Inflammatory macrophage treated with lipopolysaccharide for 4 hours (primary cell): ENCODE results near the gene MARK2.

Source experiments
- DNase-seq: peaks from one replicate; pipeline ENCODE4 v3.0.0-alpha.2; 2020

The MARK2 gene

DNA sequence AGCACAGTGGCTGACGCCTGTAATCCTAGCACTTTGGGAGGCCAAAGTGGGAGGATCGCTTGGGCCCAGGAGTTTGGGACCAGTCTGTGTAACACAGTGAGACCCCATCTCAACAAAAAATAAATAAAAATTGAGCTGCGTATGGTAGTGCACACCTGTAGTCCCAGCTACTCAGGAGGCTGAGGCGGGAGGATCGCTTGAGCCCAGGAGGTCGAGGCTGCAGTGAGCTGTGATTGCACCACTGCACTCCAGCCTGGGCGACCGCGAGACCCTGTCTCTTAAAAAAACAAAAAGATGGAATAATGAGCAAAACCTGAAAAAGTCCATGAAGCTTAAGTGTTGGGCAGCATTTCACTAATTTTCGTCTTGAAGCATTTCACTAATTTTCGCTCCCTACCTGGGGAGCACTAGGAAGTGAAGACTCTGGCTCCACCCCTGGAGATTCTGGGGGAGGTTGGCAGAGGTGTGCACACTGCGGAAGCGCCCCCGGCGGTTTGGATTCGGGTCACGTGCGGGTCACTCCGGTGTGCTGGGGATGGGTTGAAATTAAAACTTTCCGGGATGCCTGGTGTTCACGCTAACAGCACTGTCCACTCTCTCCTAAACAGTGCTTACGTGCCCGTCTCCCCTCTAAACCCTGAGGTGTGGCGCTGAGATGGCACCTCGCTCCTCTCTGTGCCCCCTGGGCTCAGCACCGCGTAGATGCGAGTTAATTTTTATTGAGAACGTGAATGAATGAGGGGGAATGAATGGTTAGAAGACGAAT lies 99.0 kb downstream of the MARK2 start:
- DNase-seq: no peak

DNA sequence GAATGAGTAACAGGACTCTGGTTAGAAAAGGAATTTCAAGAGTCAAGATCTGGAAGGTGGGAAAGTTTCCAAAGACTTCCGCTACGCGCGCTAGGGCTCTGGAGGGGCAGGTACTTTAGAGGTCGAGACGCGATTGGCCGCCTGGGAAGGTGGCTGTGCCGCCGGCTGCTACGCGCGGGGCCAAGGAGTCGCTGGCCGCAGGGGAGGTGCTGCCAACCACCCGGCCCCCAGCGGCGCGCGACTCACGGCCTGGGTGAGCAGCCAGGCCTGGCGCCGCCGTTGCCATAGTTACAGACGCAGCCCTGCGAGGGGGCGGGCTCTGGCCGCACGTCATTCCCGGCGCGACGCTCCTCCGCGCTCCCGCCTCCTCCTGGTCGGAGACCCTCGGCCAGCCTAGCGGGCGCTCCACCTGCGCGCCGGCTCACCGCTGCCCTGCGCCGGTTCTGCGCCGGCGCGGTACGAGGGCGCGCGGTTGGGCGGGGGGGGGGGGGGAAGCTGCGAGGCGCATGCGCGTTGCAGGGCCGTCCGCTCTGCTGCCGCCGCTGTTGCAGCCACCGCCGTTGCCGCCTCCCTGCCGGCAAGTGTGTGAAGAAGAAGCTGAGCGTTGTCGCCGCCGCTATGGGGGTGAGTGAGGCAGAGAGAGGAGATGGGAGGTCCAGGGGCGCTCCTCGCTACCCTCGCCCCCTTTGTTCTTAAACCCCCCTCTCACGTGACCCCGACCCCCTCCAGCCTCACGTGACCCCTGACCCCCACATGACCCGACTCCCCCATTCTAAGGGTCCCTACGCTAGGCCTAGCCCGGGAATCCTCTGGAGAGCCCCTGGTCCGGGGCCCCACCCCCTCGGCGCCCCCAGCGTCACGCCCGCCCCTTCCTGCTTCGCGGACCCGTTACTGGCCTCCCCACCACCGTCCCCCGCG lies 99.8 kb downstream of the MARK2 start, which contains the start of gene NAA40:
NAA40 (plus strand) TSS at position 524 of the 918 bp plus-strand sequence; CDS start at position 619, 95 bp downstream.
- DNase-seq: peak; percentile 86

DNA sequence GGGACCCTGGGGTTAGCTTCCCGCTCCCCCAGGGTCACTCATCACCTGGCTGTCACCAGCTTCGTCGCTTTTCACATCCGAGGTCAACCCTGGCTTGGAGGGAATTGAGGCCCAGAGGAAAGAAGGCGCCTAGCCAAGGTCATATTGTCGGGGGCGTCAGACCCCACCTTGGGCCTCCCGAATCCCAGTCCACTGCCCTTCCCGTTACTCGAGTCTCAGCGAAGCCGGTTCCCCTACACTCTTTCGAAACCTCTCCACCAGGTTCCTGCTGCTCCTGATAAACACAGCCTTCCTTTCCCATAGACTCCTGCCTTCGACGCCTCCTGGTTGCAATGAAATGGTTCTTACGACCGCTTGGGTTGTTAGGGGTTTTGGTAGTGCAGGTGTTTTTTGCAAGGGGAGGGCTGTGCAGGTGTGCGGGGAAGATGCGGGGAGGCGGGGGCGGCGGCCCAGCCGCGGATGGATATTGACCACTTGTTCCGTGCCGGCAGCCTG lies 100.5 kb downstream of the MARK2 start:
- DNase-seq: no peak

DNA sequence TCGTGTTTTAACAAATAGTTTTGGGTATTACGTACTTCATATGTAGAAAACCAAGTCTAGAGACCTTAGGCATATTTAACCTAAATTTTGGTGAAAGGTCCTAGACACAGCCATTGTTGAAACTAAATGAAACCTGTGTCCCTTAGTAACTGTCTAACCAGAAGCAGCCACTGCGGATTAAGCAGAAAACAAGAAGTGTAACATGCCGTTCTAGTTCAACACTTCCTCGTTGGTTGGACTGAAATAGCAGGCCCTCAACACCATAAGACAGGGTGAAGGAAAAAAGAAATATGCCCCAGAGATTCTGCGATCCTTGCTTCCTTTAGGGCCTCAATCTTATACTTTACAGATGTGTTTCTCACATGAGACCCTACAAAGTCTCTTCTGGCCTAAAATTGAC lies 101.9 kb downstream of the MARK2 start:
- DNase-seq: peak; percentile 58

DNA sequence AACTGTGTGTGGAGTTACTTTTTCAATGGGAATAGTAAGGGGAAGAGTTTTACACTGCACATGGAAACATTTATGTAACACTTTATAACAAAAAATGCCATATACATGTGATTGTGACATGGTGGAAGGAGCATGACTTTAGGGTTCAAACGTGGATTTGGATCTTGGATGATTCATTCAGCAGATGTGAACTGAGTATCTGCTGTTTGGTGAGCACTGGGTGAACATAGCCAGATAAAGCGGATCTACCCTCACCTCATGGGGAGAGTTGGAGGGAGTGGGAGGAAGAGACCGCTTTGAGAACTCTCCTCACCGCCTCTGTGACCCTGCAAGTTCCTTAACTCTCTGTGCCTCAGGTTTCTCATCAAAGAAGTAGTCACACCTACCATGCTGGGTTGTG lies 103.0 kb downstream of the MARK2 start:
- no peak for DNase-seq

DNA sequence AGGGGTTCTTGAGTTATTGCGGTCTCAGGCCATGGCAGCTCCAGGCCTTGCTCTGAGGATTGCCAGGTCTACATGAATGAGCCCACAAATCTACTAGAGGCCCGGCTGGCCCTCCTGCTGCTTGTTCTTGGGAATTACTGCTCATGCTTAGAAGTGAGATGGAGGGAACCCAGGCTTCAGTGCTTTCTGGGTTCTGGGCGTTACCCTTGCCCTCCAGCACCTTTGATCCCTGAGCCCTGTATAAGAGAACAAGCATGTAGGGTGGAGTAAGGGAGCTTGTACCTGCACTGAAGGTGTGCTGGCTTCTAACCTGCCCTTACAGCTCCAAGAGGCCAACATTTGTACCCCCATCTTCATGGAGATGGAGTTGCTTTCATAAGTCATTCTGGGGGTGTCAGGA lies 103.9 kb downstream of the MARK2 start:
- DNase-seq: no peak

DNA sequence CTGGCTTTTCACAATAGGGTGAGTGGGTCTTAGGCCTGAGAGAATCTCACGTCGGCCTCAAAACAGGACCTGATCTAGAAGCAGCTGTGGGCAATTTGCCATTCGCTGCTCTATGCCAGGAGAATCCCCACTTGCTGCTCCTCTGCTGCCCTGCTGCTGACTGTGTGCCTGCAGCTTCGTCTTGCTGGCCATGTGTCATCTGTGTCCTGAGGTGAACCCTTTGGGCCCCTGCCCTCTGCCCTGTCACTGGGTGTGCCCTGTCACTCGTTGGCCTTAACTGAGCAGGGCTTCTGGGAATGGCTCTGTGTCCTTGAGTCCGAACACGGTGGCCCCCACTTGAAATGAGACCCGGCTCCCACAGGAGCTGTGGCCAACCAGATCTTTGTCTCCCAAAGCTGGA lies 106.1 kb downstream of the MARK2 start:
- DNase-seq: no peak

DNA sequence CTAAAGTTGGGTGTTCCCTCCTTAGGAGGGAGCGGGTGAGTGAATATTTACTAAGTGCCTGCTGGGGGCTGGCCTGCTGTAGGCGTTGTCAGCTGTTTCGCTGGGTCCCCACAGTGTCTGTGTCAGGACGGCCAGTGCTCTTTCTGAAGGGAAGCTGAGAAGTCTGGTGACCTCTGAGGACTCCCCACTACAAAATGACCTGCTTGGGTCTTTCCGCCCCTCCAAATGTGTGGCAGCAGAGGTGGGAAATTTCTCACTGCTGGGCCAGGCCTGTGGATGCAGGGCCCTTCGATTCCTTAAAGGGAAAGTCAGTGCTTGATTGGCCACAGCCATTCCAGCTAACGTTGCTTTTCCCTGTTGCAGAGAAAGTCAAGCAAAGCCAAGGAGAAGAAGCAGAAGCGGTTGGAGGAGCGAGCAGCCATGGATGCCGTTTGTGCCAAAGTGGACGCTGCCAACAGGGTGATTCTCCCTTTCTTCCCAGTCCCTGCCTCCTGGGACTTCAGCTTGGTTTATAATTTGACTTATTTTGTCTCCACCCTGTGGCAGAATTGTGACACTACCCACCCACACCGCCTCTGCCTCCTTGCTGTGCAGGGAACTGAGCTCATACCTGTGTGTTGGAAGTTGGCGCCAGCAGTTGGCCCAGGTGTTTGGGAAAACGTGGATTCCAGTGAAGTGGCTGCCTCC lies 106.7 kb downstream of the MARK2 start:
- peak; percentile 55 for DNase-seq

DNA sequence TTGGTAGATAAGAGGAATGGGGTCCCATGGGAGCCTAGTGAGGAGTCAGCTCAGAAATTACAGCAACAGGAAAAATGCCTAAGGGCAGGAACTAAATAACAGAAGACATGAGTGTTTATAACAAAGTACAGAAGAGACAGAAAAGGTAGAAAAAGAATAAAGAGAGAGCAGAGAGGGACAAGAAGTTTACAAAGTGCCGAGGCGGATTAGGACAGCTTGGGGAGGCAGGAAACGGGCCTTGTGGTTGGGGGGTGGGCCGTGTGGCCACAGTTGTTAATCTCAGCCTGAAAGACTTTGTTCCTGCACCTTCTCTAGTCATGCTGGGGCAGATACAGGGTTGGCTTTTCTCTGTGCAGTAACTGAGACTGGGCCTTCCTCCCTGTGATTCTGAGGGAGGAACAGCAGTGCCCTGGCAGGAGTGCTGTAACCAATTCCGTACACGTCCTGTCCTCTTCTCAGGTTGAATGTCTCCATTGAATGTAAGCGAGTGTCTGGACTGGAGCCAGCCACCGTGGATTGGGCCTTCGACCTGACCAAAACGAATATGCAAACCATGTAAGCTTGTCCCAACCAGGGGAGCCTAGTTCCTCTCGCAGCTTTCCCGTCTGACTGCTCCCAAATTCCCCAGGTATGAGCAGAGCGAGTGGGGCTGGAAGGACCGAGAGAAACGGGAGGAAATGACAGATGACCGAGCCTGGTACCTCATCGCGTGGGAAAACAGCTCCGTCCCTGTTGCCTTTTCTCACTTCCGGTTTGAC lies 113.0 kb downstream of the MARK2 start:
- no peak for DNase-seq

DNA sequence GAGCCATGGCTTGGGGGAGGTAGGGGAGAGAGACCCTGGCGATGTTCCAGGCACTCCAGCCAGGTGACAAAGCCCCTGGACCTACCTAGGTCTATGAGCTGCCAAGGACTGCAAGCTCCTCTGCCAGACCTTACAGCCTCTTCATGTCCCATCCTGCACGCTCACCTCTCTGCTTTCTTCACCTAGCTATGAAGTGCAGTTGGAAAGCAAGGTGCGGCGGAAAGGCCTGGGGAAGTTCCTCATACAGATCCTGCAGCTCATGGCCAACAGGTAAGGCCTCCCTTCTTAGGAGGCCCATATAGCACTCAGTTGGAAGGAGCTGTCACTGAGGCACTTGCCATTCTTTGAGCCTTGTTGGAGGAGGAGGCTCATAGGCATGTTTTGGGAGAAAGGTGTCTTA lies 113.7 kb downstream of the MARK2 start:
- no peak for DNase-seq

DNA sequence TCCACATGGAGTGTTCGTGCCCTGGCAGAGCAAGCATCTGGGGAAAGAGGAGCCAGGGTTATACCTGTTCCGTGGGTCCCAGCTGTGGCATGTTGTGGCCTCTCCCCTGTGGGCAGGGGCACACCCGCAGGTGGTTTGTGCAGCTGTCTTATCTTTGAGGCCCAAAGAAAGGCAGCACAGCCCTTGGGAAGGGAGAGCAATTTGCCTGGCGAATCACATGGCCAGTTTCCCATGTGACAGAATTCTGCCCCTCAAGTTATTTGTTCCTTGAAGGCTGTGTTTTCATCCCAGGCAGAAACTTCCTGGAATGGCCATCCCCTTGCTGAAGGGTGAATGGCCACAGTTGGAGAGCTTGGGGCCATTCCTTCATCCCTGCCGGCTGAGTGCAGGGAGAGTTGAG lies 119.1 kb downstream of the MARK2 start:
- no peak for DNase-seq
